Stimulated activated CD4-positive, alpha-beta T cell treated with anti-CD3 and anti-CD28 coated beads, Interleukin-12 subunit alpha, Interleukin-12 subunit beta, amount 100 ng/mL, for 24 hours (primary cell): ENCODE results near the gene CNN3.

Source experiments
- DNase-seq, 2 experiments: peaks; one replicate each; pipeline ENCODE4 v3.0.0-alpha.2; 2020; ENCODE audit warnings: low read depth in 2 of 2

CNN3 gene

GRCh38 chr1:94922761-94923331, 4.1 kb downstream of the CNN3 start:
- no peak for DNase-seq

GRCh38 chr1:94921977-94922376, 4.9 kb downstream of the CNN3 start:
- no peak for DNase-seq

GRCh38 chr1:94920061-94920460, 6.8 kb downstream of the CNN3 start:
- DNase-seq: no peak

- DNase-seq: no peak
Measured at GRCh38 chr1:94919241-94920030, 7.5 kb downstream of the CNN3 start.

GRCh38 chr1:94917251-94917650, 9.7 kb downstream of the CNN3 start:
- DNase-seq: no peak

GRCh38 chr1:94912263-94913184, 14.4 kb downstream of the CNN3 start:
- DNase-seq: no peak

- no peak for DNase-seq
Measured at GRCh38 chr1:94909486-94909885, 17.4 kb downstream of the CNN3 start.

- DNase-seq: no peak
Measured at GRCh38 chr1:94908965-94909364, 17.9 kb downstream of the CNN3 start.

- no peak for DNase-seq
Measured at GRCh38 chr1:94908190-94908589, 18.7 kb downstream of the CNN3 start.

- no peak for DNase-seq
Measured at GRCh38 chr1:94907136-94907535, 19.8 kb downstream of the CNN3 start.

GRCh38 chr1:94906382-94906781, 20.5 kb downstream of the CNN3 start:
- no peak for DNase-seq

- DNase-seq: no peak
Measured at GRCh38 chr1:94905207-94905606, 21.7 kb downstream of the CNN3 start.

GRCh38 chr1:94903280-94904009, 23.5 kb downstream of the CNN3 start:
- DNase-seq: no peak

- DNase-seq: no peak
Measured at GRCh38 chr1:94901841-94902240, 25.1 kb downstream of the CNN3 start.

- DNase-seq: no peak
Measured at GRCh38 chr1:94899756-94900155, 27.2 kb downstream of the CNN3 start.

GRCh38 chr1:94898491-94899385, 28.2 kb downstream of the CNN3 start:
- DNase-seq: no peak

GRCh38 chr1:94895518-94895917, 31.4 kb downstream of the CNN3 start:
- DNase-seq: no peak

GRCh38 chr1:94894630-94895029, 32.3 kb downstream of the CNN3 start:
- DNase-seq: no peak

- no peak for DNase-seq
Measured at GRCh38 chr1:94892604-94893254, 34.2 kb downstream of the CNN3 start.

- no peak for DNase-seq
Measured at GRCh38 chr1:94888201-94888600, 38.7 kb downstream of the CNN3 start.
